GM18507 (cell line): Measurements from ENCODE around the gene CNTNAP2.

Experiments used
- DNase-seq: peaks from one replicate; pipeline ENCODE4 v3.0.0; 2011; ENCODE audit warnings: low read depth; ENCODE audit not compliant: insufficient read length; ENCODE audit errors: extremely low spot score
- FAIRE-seq: peaks from 2 replicates; lab custom pipeline; 2011; peaks lifted over from hg19 to GRCh38; lab: Jason Lieb, UNC

CNTNAP2 gene

GRCh38 chr7:147235645-147236382, 1119.2 kb downstream of the CNTNAP2 start:
- FAIRE-seq, result no peak

GRCh38 chr7:147240468-147240867, 1123.9 kb downstream of the CNTNAP2 start:
- DNase-seq (no peak), FAIRE-seq (no peak)

More at GRCh38 chr7:147235645-147236382, 1119.2 kb downstream of the CNTNAP2 start:
- no peak for DNase-seq

GRCh38 chr7:147245274-147245673, 1128.7 kb downstream of the CNTNAP2 start:
- no peak for FAIRE-seq
- DNase-seq, result peak; percentile 2

- no peak for FAIRE-seq
Observed at GRCh38 chr7:147249956-147250355, 1133.4 kb downstream of the CNTNAP2 start.

GRCh38 chr7:147251751-147252325, 1135.2 kb downstream of the CNTNAP2 start:
- DNase-seq (no peak), FAIRE-seq (no peak)

More at GRCh38 chr7:147249956-147250355, 1133.4 kb downstream of the CNTNAP2 start:
- DNase-seq, result no peak

GRCh38 chr7:147261693-147262092, 1145.1 kb downstream of the CNTNAP2 start:
- FAIRE-seq (no peak), DNase-seq (no peak)

- DNase-seq (no peak), FAIRE-seq (no peak)
Observed at GRCh38 chr7:147265528-147265927, 1148.9 kb downstream of the CNTNAP2 start.

- FAIRE-seq, result no peak
Observed at GRCh38 chr7:147276106-147276505, 1159.5 kb downstream of the CNTNAP2 start.

GRCh38 chr7:147276783-147277370, 1160.3 kb downstream of the CNTNAP2 start:
- DNase-seq (no peak), FAIRE-seq (no peak)

More at GRCh38 chr7:147276106-147276505, 1159.5 kb downstream of the CNTNAP2 start:
- no peak for DNase-seq

- DNase-seq (no peak), FAIRE-seq (no peak)
Observed at GRCh38 chr7:147279514-147279913, 1162.9 kb downstream of the CNTNAP2 start.

GRCh38 chr7:147279964-147280374, 1163.4 kb downstream of the CNTNAP2 start:
- DNase-seq, result no peak
- FAIRE-seq, result no peak

GRCh38 chr7:147282204-147282603, 1165.6 kb downstream of the CNTNAP2 start:
- FAIRE-seq (no peak), DNase-seq (no peak)

GRCh38 chr7:147296201-147296600, 1179.6 kb downstream of the CNTNAP2 start:
- DNase-seq (no peak), FAIRE-seq (no peak)

GRCh38 chr7:147296986-147297385, 1180.4 kb downstream of the CNTNAP2 start:
- FAIRE-seq (no peak), DNase-seq (no peak)

- no peak for FAIRE-seq
- DNase-seq, result no peak
Observed at GRCh38 chr7:147298611-147299043, 1182.0 kb downstream of the CNTNAP2 start.

GRCh38 chr7:147300293-147300692, 1183.7 kb downstream of the CNTNAP2 start:
- DNase-seq (no peak), FAIRE-seq (no peak)

- FAIRE-seq (no peak), DNase-seq (no peak)
Observed at GRCh38 chr7:147304376-147304775, 1187.8 kb downstream of the CNTNAP2 start.

GRCh38 chr7:147305827-147306226, 1189.2 kb downstream of the CNTNAP2 start:
- DNase-seq (no peak), FAIRE-seq (no peak)

GRCh38 chr7:147308539-147308938, 1191.9 kb downstream of the CNTNAP2 start:
- DNase-seq (no peak), FAIRE-seq (no peak)

GRCh38 chr7:147311336-147311735, 1194.7 kb downstream of the CNTNAP2 start:
- FAIRE-seq (no peak), DNase-seq (no peak)

- no peak for DNase-seq
- no peak for FAIRE-seq
Observed at GRCh38 chr7:147321504-147321903, 1204.9 kb downstream of the CNTNAP2 start.
